IPS-15b (cell line): ENCODE data around the gene MANSC4.
"Not testable (repeated sequence)": the region's sequence is repeated elsewhere in the genome, so short reads cannot be mapped to it uniquely, and the experiment has no call there.

Source experiments
- H3K27me3 ChIP-seq: one replicate; pipeline ENCODE4 v1.6.1; 2013; ENCODE audit warnings: low read length; ENCODE audit not compliant: control insufficient read depth, insufficient read depth
- H3K36me3 ChIP-seq: one replicate; pipeline ENCODE4 v1.6.1; 2013; ENCODE audit warnings: low read length; ENCODE audit not compliant: control insufficient read depth, insufficient read depth
- H3K4me1 ChIP-seq: one replicate; pipeline ENCODE4 v1.6.1; 2013; ENCODE audit warnings: mild to moderate bottlenecking, low read length; ENCODE audit not compliant: control insufficient read depth, insufficient read depth
- H3K4me3 ChIP-seq: one replicate; pipeline ENCODE4 v1.5.1; 2013; ENCODE audit warnings: low read depth, low read length
- H3K9ac ChIP-seq: one replicate; pipeline ENCODE4 v1.6.1; 2013; ENCODE audit warnings: low read depth, mild to moderate bottlenecking, low read length
- H3K9me3 ChIP-seq: one replicate; pipeline ENCODE4 v1.6.1; 2013; ENCODE audit warnings: mild to moderate bottlenecking, low read length; ENCODE audit not compliant: control insufficient read depth, insufficient read depth

The MANSC4 gene

DNA sequence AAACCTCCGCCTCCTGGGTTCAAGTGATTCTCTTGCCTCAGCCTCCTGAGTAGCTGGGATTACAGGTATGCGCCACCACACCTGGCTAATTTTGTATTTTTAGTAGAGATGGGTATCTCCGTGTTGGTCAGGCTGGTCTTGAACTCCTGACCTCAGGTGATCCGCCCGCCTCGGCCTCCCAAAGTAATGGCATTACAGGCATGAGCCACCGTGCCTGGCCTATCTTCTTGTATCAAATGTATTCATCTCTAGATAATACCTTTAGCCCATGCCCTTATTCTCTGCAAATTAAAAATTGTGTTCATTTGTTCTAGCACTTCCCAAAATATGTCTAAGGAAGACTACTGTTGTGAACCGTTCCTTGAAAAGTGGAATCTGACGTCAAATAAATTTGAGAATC, 45.7 kb downstream of the MANSC4 start:
- H3K36me3 ChIP-seq = not testable (repeated sequence)

DNA sequence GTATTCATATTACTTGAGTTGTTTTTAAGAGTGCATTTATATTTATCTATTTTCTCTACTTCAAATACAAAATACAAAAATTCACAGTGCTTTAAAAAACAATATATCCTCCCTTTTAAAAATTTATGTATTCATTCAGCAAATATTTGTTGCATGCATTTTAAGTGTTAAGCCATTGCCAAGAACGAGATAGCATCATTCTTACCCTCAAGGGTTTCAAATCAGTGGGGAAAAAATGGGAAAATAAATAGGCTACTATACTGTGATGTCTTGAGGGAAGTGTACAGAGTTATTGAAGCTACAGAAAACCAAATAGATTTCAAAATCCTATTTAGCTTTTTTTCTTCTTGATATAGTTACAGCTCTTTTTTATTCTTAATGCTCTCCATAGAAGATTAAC, 46.2 kb downstream of the MANSC4 start:
- H3K4me3 ChIP-seq = no peak overlapping the region
- no peaks in the 10 kb centered on the region for H3K4me1 ChIP-seq
- H3K9ac ChIP-seq = no peak overlapping the region
- no peaks in the 10 kb centered on the region for H3K9me3 ChIP-seq
- H3K36me3 ChIP-seq = no peaks in the 10 kb centered on the region
- no peaks in the 10 kb centered on the region for H3K27me3 ChIP-seq

More for the DNA sequence above, 45.7 kb downstream of the MANSC4 start:
- not testable (repeated sequence) for H3K9ac ChIP-seq, H3K9me3 ChIP-seq, H3K4me1 ChIP-seq, H3K4me3 ChIP-seq, H3K27me3 ChIP-seq

DNA sequence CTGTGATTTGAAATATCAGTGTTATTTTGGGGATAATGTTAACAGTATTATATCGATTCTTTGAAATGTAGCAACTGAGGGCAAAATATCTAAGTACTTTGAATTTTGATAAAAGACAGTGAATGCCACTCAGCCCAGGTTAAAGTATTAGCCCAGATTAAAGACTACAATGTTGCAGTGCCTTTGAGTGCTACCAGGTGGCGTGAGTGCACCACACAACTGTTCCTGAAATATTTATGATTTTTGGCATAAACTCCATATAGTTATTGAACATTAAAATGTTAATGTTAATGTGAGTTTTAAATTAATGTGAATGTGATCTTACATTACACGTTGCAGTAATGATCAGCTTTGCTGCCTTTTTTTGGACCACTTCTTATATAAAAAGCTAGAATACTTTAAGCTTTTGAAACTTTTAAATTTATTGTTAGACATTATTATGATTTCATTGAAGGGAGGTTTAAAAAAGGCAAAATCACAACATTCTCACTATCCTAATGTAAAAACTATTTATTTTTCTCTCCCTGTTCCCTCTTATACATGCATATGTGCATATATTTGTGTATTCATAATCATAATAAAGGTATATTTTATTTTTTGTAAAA, 46.9 kb downstream of the MANSC4 start:
- Histone ChIP-seq H3K4me3 (no peak overlapping the region), H3K9ac (no peak overlapping the region), H3K9me3 (no peaks in the 10 kb centered on the region), H3K4me1 (no peaks in the 10 kb centered on the region), H3K36me3 (no peaks in the 10 kb centered on the region), H3K27me3 (no peaks in the 10 kb centered on the region)

DNA sequence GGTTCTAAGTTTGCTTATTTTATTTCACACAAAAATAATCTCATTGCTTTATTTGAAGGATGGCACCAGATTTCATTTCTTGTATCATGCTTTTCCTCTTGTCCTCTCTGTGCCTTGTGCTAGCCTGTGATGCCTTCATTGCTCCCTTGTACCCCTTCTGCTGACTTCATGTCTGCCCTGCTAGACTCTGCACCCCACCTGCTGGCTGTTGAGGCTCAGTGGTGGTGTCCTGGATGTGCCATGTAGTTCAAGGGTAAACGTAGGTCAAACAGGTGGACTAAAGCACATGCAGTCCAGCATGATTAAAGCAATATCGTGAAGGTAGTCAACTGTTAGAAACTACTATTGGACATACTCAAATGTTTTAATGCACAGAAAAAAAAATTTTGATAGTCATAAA, 47.8 kb downstream of the MANSC4 start:
- no peak overlapping the region for H3K4me3 ChIP-seq
- no peak overlapping the region for H3K9ac ChIP-seq
- H3K9me3 ChIP-seq = no peaks in the 10 kb centered on the region
- no peaks in the 10 kb centered on the region for H3K4me1 ChIP-seq
- H3K27me3 ChIP-seq = no peaks in the 10 kb centered on the region
- H3K36me3 ChIP-seq = no peaks in the 10 kb centered on the region

DNA sequence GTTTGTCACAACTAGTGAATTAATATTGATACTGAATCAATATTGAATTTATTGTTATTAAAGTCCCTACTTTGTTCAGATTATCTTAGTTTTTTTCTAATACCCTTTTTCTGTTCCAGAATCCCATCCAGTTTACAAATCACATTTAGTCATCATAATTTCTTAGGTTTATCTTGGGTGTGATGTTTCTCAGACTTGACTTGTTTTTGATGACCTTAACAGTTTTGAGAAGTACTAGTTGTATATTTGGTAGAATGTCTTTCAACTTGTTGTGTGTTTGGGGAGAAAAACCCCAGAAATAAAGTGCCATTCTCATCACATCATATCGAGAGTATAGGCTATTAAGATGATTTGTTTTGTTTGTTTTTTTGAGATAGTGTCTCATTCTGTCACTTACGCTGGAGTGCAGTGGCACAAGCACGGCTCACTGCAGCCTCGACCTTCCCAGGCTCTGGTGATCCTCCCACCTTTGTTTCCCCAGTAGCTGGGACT, 49.9 kb downstream of the MANSC4 start:
- no peak overlapping the region for H3K9ac ChIP-seq
- H3K36me3 ChIP-seq = no peaks in the 10 kb centered on the region
- H3K4me3 ChIP-seq = no peak overlapping the region
- no peaks in the 10 kb centered on the region for H3K27me3 ChIP-seq
- no peaks in the 10 kb centered on the region for H3K4me1 ChIP-seq
- no peaks in the 10 kb centered on the region for H3K9me3 ChIP-seq

DNA sequence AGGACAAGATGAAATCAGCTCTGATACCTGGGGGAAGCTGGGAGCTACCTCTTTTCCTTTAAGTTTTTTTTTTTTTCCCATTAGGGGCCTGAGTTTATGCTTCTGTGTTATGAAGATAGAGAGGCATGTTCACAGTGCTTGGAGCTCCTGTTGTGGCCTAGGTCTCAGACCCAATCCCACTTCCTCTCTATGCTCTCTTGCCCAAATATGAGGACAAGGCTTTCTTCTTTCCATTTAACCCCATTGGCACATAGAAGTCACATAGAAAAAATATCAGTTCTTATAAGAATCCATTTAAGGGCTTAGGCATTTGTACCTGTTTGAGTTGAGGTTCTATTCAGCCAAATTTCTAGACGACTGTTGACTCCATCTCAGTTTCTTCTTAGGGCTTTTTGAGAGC, 56.8 kb downstream of the MANSC4 start:
- Histone ChIP-seq H3K27me3 (no peaks in the 10 kb centered on the region), H3K4me3 (no peak overlapping the region), H3K9ac (no peak overlapping the region), H3K4me1 (no peaks in the 10 kb centered on the region), H3K9me3 (no peaks in the 10 kb centered on the region), H3K36me3 (no peaks in the 10 kb centered on the region)
